Fibroblast of mammary gland (primary cell): ENCODE results near the gene CCDC158.
A peak's percentile ranks its signal among the peaks of the same experiment; 100 is the strongest.
"Not testable (repeated sequence)": the region's sequence is repeated elsewhere in the genome, so short reads cannot be mapped to it uniquely, and the experiment has no call there.

Source experiments
- DNase-seq: peaks from one replicate; pipeline ENCODE4 v3.0.0-alpha.2; 2010; ENCODE audit warnings: low read depth
- H3K4me3 ChIP-seq: 2 replicates; pipeline ENCODE4 v1.5.1; 2011; ENCODE audit warnings: low read depth, mild to moderate bottlenecking, low read length, moderate library complexity; ENCODE audit not compliant: control insufficient read depth
- TF ChIP-seq, protein P1 (sequence below): conservative IDR thresholded peaks from 2 replicates; pipeline ENCODE4 v1.5.1; 2011; ENCODE audit warnings: low read depth, low read length, inconsistent platforms; ENCODE audit not compliant: control insufficient read depth, insufficient read depth

Gene CCDC158

DNA sequence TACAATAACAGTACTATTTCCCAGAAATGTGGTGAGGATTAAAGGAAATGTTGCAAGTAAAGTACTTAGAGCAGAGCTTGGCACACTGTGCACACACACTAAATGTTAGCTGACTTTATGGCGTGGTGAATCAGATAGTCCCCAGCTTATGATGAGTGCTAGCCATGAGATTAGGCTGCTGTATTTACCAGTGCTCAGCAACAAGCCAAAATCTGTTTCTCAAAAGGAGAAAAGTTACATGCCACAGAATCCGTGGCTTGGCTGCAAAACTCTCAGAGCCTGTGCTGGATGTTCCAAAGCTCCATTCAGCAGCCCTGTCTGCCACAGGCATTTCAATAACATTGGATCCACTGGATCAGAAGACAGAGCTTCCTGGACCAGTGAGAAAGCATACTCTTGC is 127.2 kb downstream of the CCDC158 start:
- DNase-seq = peak; percentile 25
- TF ChIP-seq, protein P1, sequence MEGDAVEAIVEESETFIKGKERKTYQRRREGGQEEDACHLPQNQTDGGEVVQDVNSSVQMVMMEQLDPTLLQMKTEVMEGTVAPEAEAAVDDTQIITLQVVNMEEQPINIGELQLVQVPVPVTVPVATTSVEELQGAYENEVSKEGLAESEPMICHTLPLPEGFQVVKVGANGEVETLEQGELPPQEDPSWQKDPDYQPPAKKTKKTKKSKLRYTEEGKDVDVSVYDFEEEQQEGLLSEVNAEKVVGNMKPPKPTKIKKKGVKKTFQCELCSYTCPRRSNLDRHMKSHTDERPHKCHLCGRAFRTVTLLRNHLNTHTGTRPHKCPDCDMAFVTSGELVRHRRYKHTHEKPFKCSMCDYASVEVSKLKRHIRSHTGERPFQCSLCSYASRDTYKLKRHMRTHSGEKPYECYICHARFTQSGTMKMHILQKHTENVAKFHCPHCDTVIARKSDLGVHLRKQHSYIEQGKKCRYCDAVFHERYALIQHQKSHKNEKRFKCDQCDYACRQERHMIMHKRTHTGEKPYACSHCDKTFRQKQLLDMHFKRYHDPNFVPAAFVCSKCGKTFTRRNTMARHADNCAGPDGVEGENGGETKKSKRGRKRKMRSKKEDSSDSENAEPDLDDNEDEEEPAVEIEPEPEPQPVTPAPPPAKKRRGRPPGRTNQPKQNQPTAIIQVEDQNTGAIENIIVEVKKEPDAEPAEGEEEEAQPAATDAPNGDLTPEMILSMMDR = no peak

GRCh38 chr4:76292730-76293129 is 128.2 kb downstream of the CCDC158 start:
- H3K4me3 ChIP-seq = no peak overlapping the region
- no peak for DNase-seq
- TF ChIP-seq, protein P1 = no peak

More for the DNA sequence above, 127.2 kb downstream of the CCDC158 start:
- H3K4me3 ChIP-seq = no peak overlapping the region

DNA sequence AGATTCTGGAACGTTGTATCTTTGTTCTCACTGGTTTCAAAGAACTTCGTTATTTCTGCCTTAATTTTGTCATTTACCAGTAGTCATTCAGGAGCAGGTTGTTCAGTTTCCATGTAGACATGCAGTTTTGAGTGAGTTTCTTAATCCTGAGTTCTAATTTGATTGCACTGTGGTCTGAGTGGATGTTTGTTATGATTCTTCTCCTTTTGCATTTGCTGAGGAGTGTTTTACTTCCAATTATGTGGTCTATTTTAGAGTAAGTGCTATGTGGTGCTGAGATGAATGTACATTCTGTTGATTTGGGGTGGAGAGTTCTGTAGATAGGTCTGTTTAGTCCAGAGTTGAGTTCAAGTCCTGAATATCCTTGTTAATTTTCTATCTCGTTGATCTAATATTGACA is 133.1 kb downstream of the CCDC158 start:
- not testable (repeated sequence) for H3K4me3 ChIP-seq, DNase-seq

DNA sequence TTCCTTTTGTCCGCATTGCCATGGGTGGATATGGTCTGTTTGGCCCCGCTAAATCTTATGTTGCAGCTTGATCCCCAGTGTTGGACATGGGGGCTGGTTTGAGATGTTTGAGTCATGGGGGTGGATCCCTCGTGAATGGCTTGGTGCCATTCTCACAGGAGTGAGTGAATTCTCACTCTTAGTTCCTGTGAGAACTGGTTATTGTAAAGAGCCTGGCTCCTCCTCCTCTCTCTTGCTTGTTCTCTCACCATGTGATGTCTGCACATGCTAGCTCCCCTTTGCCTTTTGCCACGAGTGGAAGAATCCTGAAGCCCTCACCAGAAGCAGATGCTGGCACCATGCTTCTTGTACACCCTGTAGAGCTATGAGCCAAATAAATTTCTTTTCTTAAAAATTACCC is 137.0 kb downstream of the CCDC158 start:
- H3K4me3 ChIP-seq = no peak overlapping the region
- DNase-seq = peak; percentile 6
- TF ChIP-seq, protein P1 = no peak

GRCh38 chr4:76282941-76283689 is 137.8 kb downstream of the CCDC158 start:
- TF ChIP-seq, protein P1 = no peak
- no peak overlapping the region for H3K4me3 ChIP-seq
- DNase-seq = no peak

DNA sequence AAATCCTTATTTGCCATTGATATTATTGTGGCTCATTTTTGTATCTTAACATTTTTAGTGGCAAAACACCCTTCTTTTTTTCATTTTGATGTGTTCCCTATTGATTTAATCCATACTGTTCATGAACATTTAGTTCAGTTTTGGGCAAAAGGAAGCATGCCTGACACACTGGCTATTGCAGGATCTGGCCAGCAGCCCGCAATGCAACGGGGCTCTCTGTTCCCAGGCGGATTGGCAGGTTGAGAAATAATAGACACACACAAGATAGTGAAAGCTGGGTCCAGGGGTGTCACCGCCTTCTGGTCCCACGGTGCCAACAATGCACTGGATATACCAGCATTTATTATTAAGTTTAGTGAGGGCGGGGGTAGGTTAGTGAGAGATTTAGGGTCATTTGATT is 139.3 kb downstream of the CCDC158 start:
- not testable (repeated sequence) for H3K4me3 ChIP-seq, DNase-seq

DNA sequence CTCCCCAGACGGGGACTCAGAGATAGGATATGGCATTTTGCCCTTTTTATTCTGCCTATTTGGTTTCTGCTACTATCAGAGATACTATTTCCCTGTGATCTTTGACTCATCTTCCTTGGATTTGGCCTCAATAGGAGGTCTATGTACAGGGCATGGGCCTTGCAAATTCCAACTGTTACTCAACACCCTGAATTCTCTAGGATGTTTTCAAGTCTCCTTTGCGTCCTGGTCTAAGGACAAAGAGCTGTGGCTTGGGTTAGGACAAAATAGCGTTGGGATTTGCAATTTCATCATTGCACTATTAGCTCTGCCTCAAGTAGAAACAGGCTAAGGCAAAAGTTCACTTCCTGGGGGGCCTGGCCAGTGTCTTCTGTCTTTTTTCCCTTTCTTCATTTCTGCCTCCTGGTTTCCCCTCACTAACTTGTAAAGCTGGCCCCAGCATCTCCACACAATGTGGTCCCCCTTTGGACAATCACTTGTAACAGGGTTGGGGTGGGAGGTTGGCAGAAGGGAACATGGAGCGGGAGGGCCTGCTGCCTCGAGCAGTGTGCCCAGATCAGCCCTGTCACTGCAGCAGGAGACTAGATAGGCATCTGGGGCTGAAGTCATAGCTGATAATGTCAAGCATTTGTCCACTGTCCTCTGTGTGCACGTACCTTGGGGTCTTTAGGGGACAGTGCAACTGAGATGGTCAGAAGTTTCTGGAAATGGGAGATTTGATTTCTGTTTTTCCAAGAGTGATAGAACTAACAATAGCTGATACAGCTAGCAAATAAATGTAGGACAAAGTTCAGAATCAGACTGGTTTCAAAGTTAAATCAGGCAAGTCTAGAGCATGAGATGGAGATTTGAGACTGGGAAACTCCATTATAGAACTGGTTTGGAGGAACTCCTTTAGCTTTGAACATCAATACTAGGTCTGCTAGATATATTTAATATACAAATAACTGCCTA is 140.2 kb downstream of the CCDC158 start:
- TF ChIP-seq, protein P1 = no peak
- no peak overlapping the region for H3K4me3 ChIP-seq
- DNase-seq = no peak
